Omental fat pad (tissue), 4 donors: ENCODE data around the gene CARD19. TPM values are rescaled to one million over a fixed set of nuclear protein-coding genes. Genes with fewer than 3 reads are reported as not detected.

ENCODE experiments used
- ATAC-seq: fragments of 150-250 bp; one replicate; pipeline ENCODE4 v1.9.1; 2016; ENCODE audit warnings: mild to moderate bottlenecking, moderate library complexity; ENCODE audit not compliant: low FRiP score
- DNase-seq: peaks from one replicate; pipeline ENCODE4 v3.0.0-alpha.2; 2019; ENCODE audit warnings: low spot score
- CTCF ChIP-seq, 3 donors: fragments of 450-650 bp; IDR thresholded peaks; one replicate each; pipeline ENCODE4 v1.5.1; 2016 to 2017; ENCODE audit warnings: antibody characterized with exemption in 3 of 3, mild to moderate bottlenecking in 3 of 3, moderate library complexity in 2 of 3
- total RNA-seq, 4 donors: library from RNA; depleted of rRNA; stranded (reverse); fragments of >200 nt; gene quantifications; one replicate each; pipeline ENCODE4 v1.1.0, GENCODE V29; 2016

CARD19 gene
- total RNA-seq, 4 donors from 2014 or later, result 45.7 to 76.5 (median 57.9) TPM

GRCh38 chr9:93053781-93054331, 42.2 kb upstream of the CARD19 start:
- TF ChIP-seq CTCF (IDR thresholded peaks at IDR 0.05), result no peak
- DNase-seq (no peak), ATAC-seq (no peak)

- ATAC-seq (no peak), DNase-seq (no peak)
- no peak for TF ChIP-seq CTCF (IDR thresholded peaks at IDR 0.05)
Observed at GRCh38 chr9:93054758-93055704, 41.0 kb upstream of the CARD19 start.

- DNase-seq, result no peak
- no peak for ATAC-seq
- TF ChIP-seq CTCF (IDR thresholded peaks at IDR 0.05), result no peak
Observed at GRCh38 chr9:93057042-93057702, 38.8 kb upstream of the CARD19 start.

- DNase-seq (no peak), ATAC-seq (no peak)
- TF ChIP-seq CTCF (IDR thresholded peaks at IDR 0.05), result no peak
Observed at GRCh38 chr9:93057703-93058354, 38.2 kb upstream of the CARD19 start.

GRCh38 chr9:93058355-93059010, 37.5 kb upstream of the CARD19 start, which contains the start of gene SUSD3:
Gene SUSD3 (plus strand): TSS chr9:93058701. CDS start chr9:93058743, 42 bp downstream.
- DNase-seq (peak; percentile 32), ATAC-seq (peak; percentile 87)
- TF ChIP-seq CTCF (IDR thresholded peaks at IDR 0.05), result no peak

GRCh38 chr9:93059011-93059714, 36.9 kb upstream of the CARD19 start:
- no peak for TF ChIP-seq CTCF (IDR thresholded peaks at IDR 0.05)
- no peak for DNase-seq
- peak; percentile 9 for ATAC-seq
